ENCODE results near the gene RCOR1.
"Not testable (repeated sequence)": the region's sequence is repeated elsewhere in the genome, so short reads cannot be mapped to it uniquely, and the experiment has no call there.

RCOR1 gene

GRCh38 chr14:102629808-102630350 is 37.4 kb downstream of the RCOR1 start:
- DNase-seq (ENCODE audit: low spot score), result no peak

- DNase-seq (ENCODE audit: low spot score), result no peak
Observed at GRCh38 chr14:102630405-102630804, 38.0 kb downstream of the RCOR1 start.

GRCh38 chr14:102630881-102631280 is 38.4 kb downstream of the RCOR1 start:
- DNase-seq (ENCODE audit: low spot score), result no peak

GRCh38 chr14:102633906-102634595 is 41.6 kb downstream of the RCOR1 start:
- no peak for DNase-seq (ENCODE audit: low spot score)

GRCh38 chr14:102639611-102640010 is 47.2 kb downstream of the RCOR1 start:
- not testable (repeated sequence) for DNase-seq (ENCODE audit: low spot score)

GRCh38 chr14:102644523-102644922 is 52.1 kb downstream of the RCOR1 start:
- no peak for DNase-seq (ENCODE audit: low spot score)

GRCh38 chr14:102645746-102646440 is 53.4 kb downstream of the RCOR1 start:
- DNase-seq (ENCODE audit: low spot score), result no peak

GRCh38 chr14:102646615-102647014 is 54.2 kb downstream of the RCOR1 start:
- DNase-seq (ENCODE audit: low spot score), result no peak

- DNase-seq (ENCODE audit: low spot score), result no peak
Observed at GRCh38 chr14:102652194-102652593, 59.7 kb downstream of the RCOR1 start.

- no peak for DNase-seq (ENCODE audit: low spot score)
Observed at GRCh38 chr14:102654298-102654697, 61.8 kb downstream of the RCOR1 start.

- DNase-seq (ENCODE audit: low spot score), result no peak
Observed at GRCh38 chr14:102655137-102655536, 62.7 kb downstream of the RCOR1 start.

- DNase-seq (ENCODE audit: low spot score), result no peak
Observed at GRCh38 chr14:102659797-102660196, 67.3 kb downstream of the RCOR1 start.

- DNase-seq (ENCODE audit: low spot score), result no peak
Observed at GRCh38 chr14:102661614-102662013, 69.2 kb downstream of the RCOR1 start.

GRCh38 chr14:102662636-102663430 is 70.4 kb downstream of the RCOR1 start:
- DNase-seq (ENCODE audit: low spot score), result no peak

- DNase-seq (ENCODE audit: low spot score), result no peak
Observed at GRCh38 chr14:102663440-102663839, 71.0 kb downstream of the RCOR1 start.

- DNase-seq (ENCODE audit: low spot score), result no peak
Observed at GRCh38 chr14:102665621-102666020, 73.2 kb downstream of the RCOR1 start.

GRCh38 chr14:102666635-102667034 is 74.2 kb downstream of the RCOR1 start:
- no peak for DNase-seq (ENCODE audit: low spot score)

GRCh38 chr14:102667703-102668102 is 75.3 kb downstream of the RCOR1 start:
- DNase-seq (ENCODE audit: low spot score), result no peak

GRCh38 chr14:102668291-102668873 is 75.9 kb downstream of the RCOR1 start:
- peak; percentile 27 for DNase-seq (ENCODE audit: low spot score)

- DNase-seq (ENCODE audit: low spot score), result no peak
Observed at GRCh38 chr14:102671410-102671809, 79.0 kb downstream of the RCOR1 start.

GRCh38 chr14:102672410-102672960 is 80.0 kb downstream of the RCOR1 start:
- DNase-seq (ENCODE audit: low spot score), result no peak

GRCh38 chr14:102675396-102675795 is 82.9 kb downstream of the RCOR1 start:
- no peak for DNase-seq (ENCODE audit: low spot score)
